Tibial artery (tissue), 4 donors: Measurements from ENCODE around the gene SLC27A1.
A peak's percentile ranks its signal among the peaks of the same experiment; 100 is the strongest.

Experiments
- DNase-seq, 2 donors: peaks; one replicate each; pipeline ENCODE4 v3.0.0-alpha.2; 2019
- H3K27ac ChIP-seq, 2 donors: fragments of 200-600 bp; sonication (generic) in 1 of 2; 1 replicate in 1 of 2; 2 replicates in 1 of 2; pipeline ENCODE4 v1.5.1; 2018 to 2019; ENCODE audit warnings: mild to moderate bottlenecking in 1 of 2
- H3K27me3 ChIP-seq, 2 donors: fragments of 200-600 bp; sonication (generic) in 1 of 2; one replicate each; pipeline versions ENCODE4 v1.5.1 to v1.6.0; 2016 to 2019
- H3K36me3 ChIP-seq, 3 donors: fragments of 200-600 bp; sonication (generic) in 2 of 3; one replicate each; pipeline ENCODE4 v1.5.1; 2016 to 2019; ENCODE audit warnings: mild to moderate bottlenecking in 2 of 3
- H3K4me1 ChIP-seq, 4 donors: fragments of 200-600 bp; sonication (generic) in 2 of 4; 1 replicate in 3 of 4; 2 replicates in 1 of 4; pipeline ENCODE4 v1.5.1; 2016 to 2019
- H3K4me3 ChIP-seq, 2 donors: fragments of 200-600 bp; sonication (generic) in 1 of 2; 1 replicate in 1 of 2; 2 replicates in 1 of 2; pipeline ENCODE4 v1.5.1; 2018 to 2019; ENCODE audit warnings: mild to moderate bottlenecking in 2 of 2
- H3K9me3 ChIP-seq, 3 donors: fragments of 200-600 bp; sonication (generic) in 1 of 3; one replicate each; pipeline ENCODE4 v1.5.1; 2016 to 2019
- intact Hi-C: fragments of 100-400 bp; cut with DNase I; formaldehyde crosslinking; loops from one replicate; pipeline ENCODE4 v1.15.0; 2023; ENCODE audit warnings: low total_unique reads
- TF ChIP-seq, protein P1 (sequence below), 2 experiments: fragments of 200-600 bp in 1 of 2; fragments of 450-650 bp in 1 of 2; IDR thresholded peaks; one replicate each; pipeline ENCODE4 v1.5.1; 2017 to 2019; ENCODE audit warnings: antibody characterized with exemption in 2 of 2, mild to moderate bottlenecking in 1 of 2, moderate library complexity in 1 of 2

The SLC27A1 gene

DNA sequence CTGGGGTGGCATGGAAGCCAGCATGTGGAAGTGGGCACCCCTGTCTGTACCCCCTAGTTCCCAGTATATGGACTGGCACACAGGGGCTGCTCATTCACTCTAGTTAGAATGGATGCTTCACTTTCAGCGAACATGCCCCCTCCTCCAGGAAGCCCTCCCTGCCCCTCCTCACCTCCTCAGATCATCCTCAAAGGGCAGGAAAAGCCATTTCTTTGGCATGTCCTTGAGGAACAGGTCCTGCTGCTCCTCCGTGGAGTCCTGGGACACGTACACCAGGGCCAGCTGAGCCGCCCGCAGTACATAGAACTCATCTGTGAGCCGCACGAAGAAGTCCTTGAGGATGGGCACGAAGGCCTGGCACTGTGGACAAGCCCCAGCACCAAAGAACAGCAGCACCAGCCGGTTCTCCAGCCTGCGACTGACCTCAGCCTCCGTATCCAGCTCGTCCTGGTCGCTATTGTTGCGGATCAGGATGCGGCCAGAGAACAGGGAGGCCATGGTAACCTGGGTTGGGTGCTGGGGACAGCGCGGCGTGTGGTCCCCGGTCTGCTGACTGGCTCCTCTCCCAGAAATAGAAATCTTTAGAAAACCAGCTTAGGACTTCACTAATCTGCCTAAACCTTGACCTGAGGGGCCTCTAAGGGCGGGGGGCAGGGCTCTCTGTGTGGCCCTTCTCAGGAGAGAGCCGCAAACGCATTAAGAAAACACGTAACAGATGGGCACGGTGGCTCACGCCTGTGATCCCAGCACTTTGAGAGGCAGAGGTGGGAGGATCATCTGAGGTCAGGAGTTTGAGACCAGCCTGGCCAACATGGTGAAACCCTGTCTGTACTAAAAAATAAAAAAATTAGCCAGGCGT is 9.7 kb upstream of the SLC27A1 start, which contains the start of gene NXNL1:
Gene NXNL1, minus strand, starts transcription at position 555 of the 859 bp plus-strand sequence. Its CDS starts 57 bp downstream, at position 498.
- no peak within 1 kb of the TSS for H3K27ac ChIP-seq
- peaks cover 0 to 58% of the 10 kb centered on the region in 2 donors for H3K27me3 ChIP-seq
- H3K9me3 ChIP-seq, result no peaks in the 10 kb centered on the region
- peaks cover 0 to 7% (median 4%) of the 10 kb centered on the region in 4 donors for H3K4me1 ChIP-seq
- no peak within 1 kb of the TSS for H3K4me3 ChIP-seq
- intact Hi-C loops, result no loop called here
- DNase-seq, result no peak
- TF ChIP-seq, protein P1, sequence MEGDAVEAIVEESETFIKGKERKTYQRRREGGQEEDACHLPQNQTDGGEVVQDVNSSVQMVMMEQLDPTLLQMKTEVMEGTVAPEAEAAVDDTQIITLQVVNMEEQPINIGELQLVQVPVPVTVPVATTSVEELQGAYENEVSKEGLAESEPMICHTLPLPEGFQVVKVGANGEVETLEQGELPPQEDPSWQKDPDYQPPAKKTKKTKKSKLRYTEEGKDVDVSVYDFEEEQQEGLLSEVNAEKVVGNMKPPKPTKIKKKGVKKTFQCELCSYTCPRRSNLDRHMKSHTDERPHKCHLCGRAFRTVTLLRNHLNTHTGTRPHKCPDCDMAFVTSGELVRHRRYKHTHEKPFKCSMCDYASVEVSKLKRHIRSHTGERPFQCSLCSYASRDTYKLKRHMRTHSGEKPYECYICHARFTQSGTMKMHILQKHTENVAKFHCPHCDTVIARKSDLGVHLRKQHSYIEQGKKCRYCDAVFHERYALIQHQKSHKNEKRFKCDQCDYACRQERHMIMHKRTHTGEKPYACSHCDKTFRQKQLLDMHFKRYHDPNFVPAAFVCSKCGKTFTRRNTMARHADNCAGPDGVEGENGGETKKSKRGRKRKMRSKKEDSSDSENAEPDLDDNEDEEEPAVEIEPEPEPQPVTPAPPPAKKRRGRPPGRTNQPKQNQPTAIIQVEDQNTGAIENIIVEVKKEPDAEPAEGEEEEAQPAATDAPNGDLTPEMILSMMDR (IDR thresholded peaks at IDR 0.05), result no peak
- H3K36me3 ChIP-seq, result no peaks in the 10 kb centered on the region

DNA sequence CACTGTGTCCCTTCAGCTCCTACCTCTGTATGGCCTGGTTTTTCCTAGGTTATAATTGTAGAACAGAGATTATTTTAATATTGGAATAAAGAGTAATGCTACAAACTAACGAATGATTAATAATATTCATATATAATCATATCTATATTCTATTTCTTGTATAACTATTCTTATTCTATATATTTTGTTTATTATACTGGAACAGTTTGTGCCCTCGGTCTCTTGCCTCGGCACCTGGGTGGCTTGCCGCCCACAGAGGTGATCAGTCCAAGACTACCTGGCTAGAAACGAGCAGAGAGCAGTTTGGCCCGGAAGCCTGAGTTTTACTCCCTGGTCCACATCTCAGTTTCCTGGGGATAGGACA is 3.9 kb upstream of the SLC27A1 start:
- DNase-seq, result no peak
- intact Hi-C loops, result loop anchor here (5.0 kb wide), 1 partner anchor 44 kb away; the partner anchor contains the start of gene MVB12A
- Histone ChIP-seq H3K4me1 (peaks cover 0 to 33% (median 21%) of the 10 kb centered on the region in 4 donors), H3K36me3 (no peaks in the 10 kb centered on the region), H3K9me3 (no peaks in the 10 kb centered on the region), H3K27me3 (peaks cover 0 to 15% of the 10 kb centered on the region in 2 donors), H3K27ac (no peak overlapping the region), H3K4me3 (no peak overlapping the region)
- TF ChIP-seq, protein P1 (IDR thresholded peaks at IDR 0.05), result no peak

GRCh38 chr19:17467471-17468301 is 2.6 kb upstream of the SLC27A1 start:
- DNase-seq, result no peak
- intact Hi-C loops, result loop anchor here (5.0 kb wide), 1 partner anchor 45 kb away; the partner anchor contains the start of gene MVB12A
- Histone ChIP-seq H3K36me3 (no peaks in the 10 kb centered on the region), H3K27ac (peak overlapping the region; percentile 92 to 95), H3K4me1 (peaks cover 0 to 36% (median 26%) of the 10 kb centered on the region in 4 donors), H3K4me3 (peak overlapping the region in 1 of 2 donors; percentile 96), H3K9me3 (no peaks in the 10 kb centered on the region), H3K27me3 (peaks cover 0 to 6% of the 10 kb centered on the region in 2 donors)
- TF ChIP-seq, protein P1 (IDR thresholded peaks at IDR 0.05), result no peak

DNA sequence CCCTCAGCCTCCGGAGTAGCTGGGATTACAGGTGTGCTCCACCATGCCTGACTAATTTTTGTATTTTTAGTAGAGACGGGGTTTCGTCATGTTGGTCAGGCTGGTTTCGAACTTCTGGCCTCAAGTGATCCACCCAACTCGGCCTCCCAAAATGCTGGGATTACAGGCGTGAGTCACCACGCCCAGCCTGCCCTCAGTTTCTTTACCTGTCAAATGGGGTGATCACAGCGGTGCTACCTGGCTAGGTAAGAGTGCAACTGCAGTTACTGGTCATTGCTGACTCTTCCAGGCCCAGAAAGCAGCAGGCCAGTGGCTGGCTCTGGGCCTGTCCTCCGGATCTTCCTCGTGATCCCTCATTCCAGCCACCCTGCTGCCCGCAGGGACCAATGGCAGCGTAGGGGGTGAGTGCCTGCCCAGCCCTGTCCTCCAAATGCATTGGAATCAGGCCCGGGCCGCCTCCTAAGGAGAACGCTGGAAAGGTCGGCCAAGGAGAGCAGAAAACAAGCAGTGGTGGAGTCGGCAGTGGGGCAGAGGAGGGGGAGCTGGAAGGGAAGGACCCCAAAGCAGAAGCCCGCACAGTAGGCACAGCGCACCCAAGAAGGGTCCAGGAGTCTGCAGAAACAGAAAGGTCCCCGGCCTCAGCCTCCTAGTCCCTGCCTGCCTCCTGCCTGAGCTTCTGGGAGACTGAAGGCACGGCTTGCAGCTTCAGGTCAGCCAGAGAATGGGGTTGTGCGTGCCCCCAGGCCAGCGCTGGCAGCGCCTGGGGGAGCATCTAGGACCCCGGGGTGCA is 1.8 kb upstream of the SLC27A1 start:
- peaks cover 0 to 36% (median 26%) of the 10 kb centered on the region in 4 donors for H3K4me1 ChIP-seq
- TF ChIP-seq, protein P1 (IDR thresholded peaks at IDR 0.05), result no peak
- DNase-seq, result peak; percentile 79 to 94

GRCh38 chr19:17469092-17469480 is 1.2 kb upstream of the SLC27A1 start:
- peak overlapping the region; percentile 92 to 95 for H3K27ac ChIP-seq
- intact Hi-C loops, result loop anchor here (5.0 kb wide), 1 partner anchor 47 kb away; the partner anchor contains the start of gene MVB12A
- no peaks in the 10 kb centered on the region for H3K36me3 ChIP-seq
- no peaks in the 10 kb centered on the region for H3K27me3 ChIP-seq
- peak overlapping the region; percentile 96 to 99 for H3K4me3 ChIP-seq
- no peak for DNase-seq
- TF ChIP-seq, protein P1 (IDR thresholded peaks at IDR 0.05), result no peak
- H3K4me1 ChIP-seq, result peaks cover 0 to 36% (median 26%) of the 10 kb centered on the region in 4 donors
- no peaks in the 10 kb centered on the region for H3K9me3 ChIP-seq

More for the DNA sequence above, 1.8 kb upstream of the SLC27A1 start:
- Histone ChIP-seq H3K27me3 (no peaks in the 10 kb centered on the region), H3K27ac (peak overlapping the region; percentile 92 to 95), H3K4me3 (peak overlapping the region; percentile 96 to 99), H3K9me3 (no peaks in the 10 kb centered on the region), H3K36me3 (no peaks in the 10 kb centered on the region)
- intact Hi-C loops, result loop anchor here (5.0 kb wide), 1 partner anchor 46 kb away; the partner anchor contains the start of gene MVB12A
